Measurements from ENCODE around the gene PPP6C. TPM values are rescaled to one million over a fixed set of nuclear protein-coding genes. Genes with fewer than 3 reads are reported as not detected.

PPP6C gene
- total and polyA plus RNA-seq, 2 experiments from 2014 or later = 27.5 to 31.8 TPM

DNA sequence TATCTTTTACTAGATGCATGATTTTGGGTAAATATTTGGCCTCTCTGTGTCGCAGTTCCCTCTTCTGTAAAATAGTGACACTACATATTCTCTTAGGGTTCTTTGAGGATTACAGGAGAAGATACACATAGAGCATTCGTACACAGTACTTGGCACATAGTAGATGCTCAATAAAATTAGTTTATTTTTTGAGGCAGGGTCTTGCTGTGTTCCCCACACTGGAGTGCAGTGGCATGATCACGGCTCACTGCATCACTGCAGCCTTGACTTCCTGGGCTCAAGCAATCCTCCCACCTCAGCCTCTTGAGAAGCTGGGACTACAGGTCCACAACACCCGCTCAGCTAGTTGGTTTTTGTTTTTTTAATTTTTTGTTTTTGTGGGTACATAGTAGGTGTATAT, 47.9 kb downstream of the PPP6C start:
- TF ChIP-seq EZH2 (IDR thresholded peaks at IDR 0.05; ENCODE audit: insufficient read depth, poor library complexity, severe bottlenecking) = no peak
- no peak for TF ChIP-seq EZH2phosphoT487 (IDR thresholded peaks at IDR 0.05; ENCODE audit: insufficient read depth, low read depth)
- 94 to 96% methylated on average over 4 of the region's 4 CpGs for WGBS, 2 experiments (ENCODE audit: low coverage in 1 of 2, low lambda C conversion rate in 2 of 2, missing lambda C conversion rate in 2 of 2)
- H3K79me2 ChIP-seq (ENCODE audit: insufficient read depth) = peaks cover 12% of the 10 kb centered on the region; the same call in 1 of the 2 replicates
- H3K4me3 ChIP-seq = 0 out of 2 replicates have a peak overlapping the region, but pooled peaks have one; percentile 67
- no peak for DNase-seq
- H3K9me2 ChIP-seq (ENCODE audit: insufficient read depth) = no peaks in the 10 kb centered on the region
- no peaks in the 10 kb centered on the region for H3K27me3 ChIP-seq (replicated peaks; ENCODE audit: insufficient read depth)
- H2AFZ ChIP-seq = no peak overlapping the region
- no peaks in the 10 kb centered on the region for H4K20me1 ChIP-seq (ENCODE audit: insufficient read depth)
- peaks cover 53% of the 10 kb centered on the region for H3F3A ChIP-seq (ENCODE audit: insufficient read depth)
- H3K9me3 ChIP-seq (ENCODE audit: low read depth) = no peaks in the 10 kb centered on the region
- in situ Hi-C loops (cut with MboI) = loop anchor here (25.0 kb wide), 1 partner anchor 204 kb away; the partner anchor contains the start of gene GOLGA1
- H3K4me1 ChIP-seq (ENCODE audit: insufficient read depth) = peaks cover 28% of the 10 kb centered on the region
- 0 out of 2 replicates have a peak overlapping the region, but pooled peaks have one; percentile 8 for H3K27ac ChIP-seq
- no peaks in the 10 kb centered on the region for H3K36me3 ChIP-seq (ENCODE audit: low read depth)
- H3K4me2 ChIP-seq (ENCODE audit: unreplicated experiment) = peak overlapping the region; percentile 32
- H3K9ac ChIP-seq = no peak overlapping the region

DNA sequence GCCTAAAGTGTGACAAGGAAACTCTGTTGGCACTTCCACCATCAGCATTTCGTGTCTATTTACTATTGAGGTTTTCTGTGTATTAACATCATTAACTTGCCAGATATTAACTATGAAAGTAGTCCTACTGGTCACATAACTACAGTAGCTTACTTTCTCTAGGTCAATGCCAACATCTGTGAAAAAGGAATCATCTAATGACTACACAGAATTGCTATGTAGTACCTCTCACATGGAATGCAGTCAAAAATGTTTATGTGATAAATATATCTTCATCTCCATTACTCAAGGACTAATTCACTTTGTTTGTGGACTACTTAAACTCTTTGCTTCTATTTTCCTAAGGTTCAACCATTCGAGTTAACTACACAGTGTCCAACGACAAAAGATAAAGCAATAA, 48.4 kb downstream of the PPP6C start:
- no peak overlapping the region for H3K4me3 ChIP-seq
- in situ Hi-C loops (cut with MboI) = loop anchor here (25.0 kb wide), 1 partner anchor 204 kb away; the partner anchor contains the start of gene GOLGA1

DNA sequence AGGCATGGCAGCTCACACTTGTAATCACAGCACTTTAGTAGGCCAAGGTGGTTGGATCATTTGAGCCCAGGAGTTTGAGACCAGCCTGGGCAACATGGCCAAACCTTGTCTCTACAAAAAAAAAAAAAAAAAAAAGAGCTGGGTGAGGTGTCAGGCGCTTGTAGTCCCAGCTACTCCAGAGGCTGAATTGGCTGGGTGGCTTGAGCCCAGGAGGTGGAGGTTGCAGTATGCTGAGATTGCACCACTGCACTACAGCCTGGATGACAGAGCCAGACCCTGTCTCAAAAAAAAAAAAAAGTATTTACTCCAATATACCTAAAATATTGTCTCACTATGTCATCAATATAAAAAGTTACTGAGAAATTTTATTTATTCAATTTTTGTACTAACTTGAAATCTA, 49.0 kb downstream of the PPP6C start:
- H3F3A ChIP-seq (ENCODE audit: insufficient read depth) = peaks cover 43% of the 10 kb centered on the region
- no peak overlapping the region for H3K9ac ChIP-seq
- H3K9me3 ChIP-seq (ENCODE audit: low read depth) = no peaks in the 10 kb centered on the region
- TF ChIP-seq EZH2phosphoT487 (IDR thresholded peaks at IDR 0.05; ENCODE audit: insufficient read depth, low read depth) (no peak), EZH2 (IDR thresholded peaks at IDR 0.05; ENCODE audit: insufficient read depth, poor library complexity, severe bottlenecking) (no peak)
- peaks cover 17% of the 10 kb centered on the region for H3K79me2 ChIP-seq (ENCODE audit: insufficient read depth)
- H3K36me3 ChIP-seq (ENCODE audit: low read depth) = no peaks in the 10 kb centered on the region
- no peaks in the 10 kb centered on the region for H3K9me2 ChIP-seq (ENCODE audit: insufficient read depth)
- 52 to 81% methylated on average over 1 of the region's 1 CpG for WGBS, 2 experiments (ENCODE audit: low coverage in 1 of 2, low lambda C conversion rate in 2 of 2, missing lambda C conversion rate in 2 of 2)
- peak overlapping the region; percentile 32 for H3K4me2 ChIP-seq (ENCODE audit: unreplicated experiment)
- in situ Hi-C loops (cut with MboI) = loop anchor here (25.0 kb wide), 1 partner anchor 203 kb away; the partner anchor contains the start of gene GOLGA1
- no peak overlapping the region for H3K27ac ChIP-seq
- H3K4me1 ChIP-seq (ENCODE audit: insufficient read depth) = peaks cover 28% of the 10 kb centered on the region
- H3K4me3 ChIP-seq = no peak overlapping the region
- DNase-seq = no peak
- no peaks in the 10 kb centered on the region for H4K20me1 ChIP-seq (ENCODE audit: insufficient read depth)
- no peak overlapping the region for H2AFZ ChIP-seq
- no peaks in the 10 kb centered on the region for H3K27me3 ChIP-seq (replicated peaks; ENCODE audit: insufficient read depth)

More for the DNA sequence above, 48.4 kb downstream of the PPP6C start:
- no peaks in the 10 kb centered on the region for H3K9me2 ChIP-seq (ENCODE audit: insufficient read depth)
- H3K36me3 ChIP-seq (ENCODE audit: low read depth) = no peaks in the 10 kb centered on the region
- WGBS, 2 experiments (ENCODE audit: low coverage in 1 of 2, low lambda C conversion rate in 2 of 2, missing lambda C conversion rate in 2 of 2) = 79 to 83% methylated on average over 3 of the region's 3 CpGs
- DNase-seq = peak; percentile 62
- H2AFZ ChIP-seq = no peak overlapping the region
- no peak overlapping the region for H3K9ac ChIP-seq
- H3K4me1 ChIP-seq (ENCODE audit: insufficient read depth) = peaks cover 28% of the 10 kb centered on the region
- no peaks in the 10 kb centered on the region for H3K9me3 ChIP-seq (ENCODE audit: low read depth)
- peak overlapping the region; percentile 32 for H3K4me2 ChIP-seq (ENCODE audit: unreplicated experiment)
- TF ChIP-seq EZH2phosphoT487 (IDR thresholded peaks at IDR 0.05; ENCODE audit: insufficient read depth, low read depth) (no peak), EZH2 (IDR thresholded peaks at IDR 0.05; ENCODE audit: insufficient read depth, poor library complexity, severe bottlenecking) (no peak)
- peaks cover 48% of the 10 kb centered on the region for H3F3A ChIP-seq (ENCODE audit: insufficient read depth)
- H3K79me2 ChIP-seq (ENCODE audit: insufficient read depth) = peaks cover 12% of the 10 kb centered on the region; the same call in 1 of the 2 replicates
- H4K20me1 ChIP-seq (ENCODE audit: insufficient read depth) = no peaks in the 10 kb centered on the region
- H3K27me3 ChIP-seq (replicated peaks; ENCODE audit: insufficient read depth) = no peaks in the 10 kb centered on the region
- H3K27ac ChIP-seq = 0 out of 2 replicates have a peak overlapping the region, but pooled peaks have one; percentile 8

DNA sequence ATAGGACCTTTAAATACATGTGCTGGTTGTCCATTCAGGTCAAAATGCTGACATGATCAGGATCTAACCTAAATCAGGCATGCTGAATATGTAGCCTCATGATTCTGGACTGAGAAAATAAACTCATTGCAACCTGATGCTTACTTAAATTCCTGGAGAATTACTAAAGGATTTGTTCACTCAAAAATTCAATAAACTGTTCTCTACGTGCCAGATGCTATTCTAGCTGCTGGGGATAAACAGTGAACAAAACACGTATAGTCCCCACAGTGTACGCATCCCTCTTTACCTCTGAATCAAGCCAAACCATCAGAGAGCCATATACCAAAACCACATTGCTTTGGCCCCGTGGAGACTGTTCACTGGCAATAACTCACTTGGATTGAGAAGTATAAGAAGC, 52.4 kb downstream of the PPP6C start:
- H3K4me2 ChIP-seq (ENCODE audit: unreplicated experiment) = peak overlapping the region; percentile 73
- in situ Hi-C loops (cut with MboI) = loop anchor here (25.0 kb wide), 1 partner anchor 200 kb away; the partner anchor contains the start of gene GOLGA1
- no peaks in the 10 kb centered on the region for H3K27me3 ChIP-seq (replicated peaks; ENCODE audit: insufficient read depth)

More for the DNA sequence above, 52.4 kb downstream of the PPP6C start:
- H3K9me2 ChIP-seq (ENCODE audit: insufficient read depth) = no peaks in the 10 kb centered on the region
- peak; percentile 68 for DNase-seq
- H3K9ac ChIP-seq = no peak overlapping the region
- H3F3A ChIP-seq (ENCODE audit: insufficient read depth) = peaks cover 23% of the 10 kb centered on the region
- H3K79me2 ChIP-seq (ENCODE audit: insufficient read depth) = peaks cover 43% of the 10 kb centered on the region
- peak overlapping the region; percentile 20; the same call in 1 of the 2 replicates for H3K4me3 ChIP-seq
- H3K27ac ChIP-seq = peak overlapping the region; percentile 24; the same call in 1 of the 2 replicates
- H4K20me1 ChIP-seq (ENCODE audit: insufficient read depth) = no peaks in the 10 kb centered on the region
- TF ChIP-seq EZH2 (IDR thresholded peaks at IDR 0.05; ENCODE audit: insufficient read depth, poor library complexity, severe bottlenecking) (no peak), EZH2phosphoT487 (IDR thresholded peaks at IDR 0.05; ENCODE audit: insufficient read depth, low read depth) (no peak)
- H3K36me3 ChIP-seq (ENCODE audit: low read depth) = no peaks in the 10 kb centered on the region
- H2AFZ ChIP-seq = no peak overlapping the region
- H3K4me1 ChIP-seq (ENCODE audit: insufficient read depth) = peaks cover 28% of the 10 kb centered on the region
- 20 to 26% methylated on average over 4 of the region's 4 CpGs for WGBS, 2 experiments (ENCODE audit: low coverage in 1 of 2, low lambda C conversion rate in 2 of 2, missing lambda C conversion rate in 2 of 2)
- H3K9me3 ChIP-seq (ENCODE audit: low read depth) = no peaks in the 10 kb centered on the region

All from GM23248 (cell line).